Coronary artery (tissue), 2 donors: ENCODE measurements around the gene TRPC3.

ENCODE experiments used
- DNase-seq: peaks from one replicate; pipeline ENCODE4 v3.0.0-alpha.2; 2017; ENCODE audit warnings: low spot score
- H3K27ac ChIP-seq, 2 donors: fragments of 200-600 bp; sonication (generic); one replicate each; pipeline ENCODE4 v1.5.1; 2016 to 2019
- H3K4me3 ChIP-seq: fragments of 200-600 bp; sonication (generic); 2 replicates; pipeline ENCODE4 v1.5.1; 2016; ENCODE audit warnings: mild to moderate bottlenecking, moderate library complexity
- TF ChIP-seq, protein P1 (sequence below): fragments of 200-600 bp; sonication (generic); IDR thresholded peaks from one replicate; pipeline ENCODE4 v1.5.1; 2019; ENCODE audit warnings: antibody characterized with exemption

The TRPC3 gene

DNA sequence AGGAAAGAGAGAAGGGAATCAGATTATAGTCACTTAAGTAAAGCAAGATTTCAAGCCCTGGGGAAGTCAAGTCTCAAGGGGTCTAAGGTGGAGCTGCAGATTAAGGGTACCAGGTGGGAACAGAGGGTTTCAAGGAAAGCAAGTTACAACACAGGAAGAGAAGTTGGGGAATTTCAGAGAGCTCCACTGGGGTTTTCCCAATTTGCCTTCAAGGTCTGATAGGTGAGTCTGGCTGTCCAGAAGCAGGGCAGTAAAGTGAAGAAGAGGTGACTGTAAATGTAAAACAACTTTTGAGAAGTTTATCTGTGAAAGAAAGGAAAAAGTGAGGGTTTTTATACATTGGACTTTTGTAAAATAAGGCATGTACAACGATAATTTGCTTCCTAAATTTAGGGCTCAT, 37.1 kb upstream of the TRPC3 start:
- H3K27ac ChIP-seq = no peak overlapping the region
- DNase-seq = no peak
- TF ChIP-seq, protein P1, sequence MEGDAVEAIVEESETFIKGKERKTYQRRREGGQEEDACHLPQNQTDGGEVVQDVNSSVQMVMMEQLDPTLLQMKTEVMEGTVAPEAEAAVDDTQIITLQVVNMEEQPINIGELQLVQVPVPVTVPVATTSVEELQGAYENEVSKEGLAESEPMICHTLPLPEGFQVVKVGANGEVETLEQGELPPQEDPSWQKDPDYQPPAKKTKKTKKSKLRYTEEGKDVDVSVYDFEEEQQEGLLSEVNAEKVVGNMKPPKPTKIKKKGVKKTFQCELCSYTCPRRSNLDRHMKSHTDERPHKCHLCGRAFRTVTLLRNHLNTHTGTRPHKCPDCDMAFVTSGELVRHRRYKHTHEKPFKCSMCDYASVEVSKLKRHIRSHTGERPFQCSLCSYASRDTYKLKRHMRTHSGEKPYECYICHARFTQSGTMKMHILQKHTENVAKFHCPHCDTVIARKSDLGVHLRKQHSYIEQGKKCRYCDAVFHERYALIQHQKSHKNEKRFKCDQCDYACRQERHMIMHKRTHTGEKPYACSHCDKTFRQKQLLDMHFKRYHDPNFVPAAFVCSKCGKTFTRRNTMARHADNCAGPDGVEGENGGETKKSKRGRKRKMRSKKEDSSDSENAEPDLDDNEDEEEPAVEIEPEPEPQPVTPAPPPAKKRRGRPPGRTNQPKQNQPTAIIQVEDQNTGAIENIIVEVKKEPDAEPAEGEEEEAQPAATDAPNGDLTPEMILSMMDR = no peak
- H3K4me3 ChIP-seq = no peak overlapping the region

DNA sequence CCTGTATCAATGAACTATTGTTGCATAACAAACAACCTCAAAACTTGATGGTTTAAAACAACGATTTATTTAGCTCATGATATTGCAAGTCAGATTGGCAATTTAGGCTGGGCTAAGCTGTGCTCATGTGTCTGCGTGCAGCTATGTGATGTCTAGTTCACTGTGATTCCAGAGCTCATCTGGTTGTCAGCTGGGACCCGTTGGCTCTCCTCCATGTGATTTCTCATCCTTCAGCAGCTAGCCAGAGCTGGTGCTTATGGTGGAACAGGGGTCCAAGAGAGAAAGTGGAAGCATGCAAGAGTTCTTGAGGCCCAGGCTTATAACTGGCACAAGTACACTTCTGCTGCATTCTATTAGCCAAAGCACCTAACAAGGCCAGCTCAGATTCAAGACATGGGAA, 28.8 kb upstream of the TRPC3 start:
- Histone ChIP-seq H3K4me3 (no peak overlapping the region), H3K27ac (no peak overlapping the region)
- TF ChIP-seq, protein P1 = no peak
- no peak for DNase-seq

DNA sequence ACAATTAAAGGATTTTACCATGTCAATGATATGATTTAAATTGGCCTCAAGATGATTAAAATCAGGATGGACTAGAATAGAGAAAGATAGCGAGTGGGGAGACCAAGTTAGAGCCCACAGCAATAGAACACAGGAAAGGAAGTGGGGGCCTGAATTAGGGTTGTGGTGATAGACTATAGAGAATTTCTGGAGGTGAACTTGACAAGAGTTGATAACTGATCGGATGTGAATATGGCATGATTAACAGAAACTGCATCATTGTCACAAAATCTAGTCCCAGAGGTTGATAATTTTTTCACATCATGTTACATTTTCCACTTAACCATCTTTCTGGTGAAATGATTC, 26.3 kb upstream of the TRPC3 start:
- DNase-seq = no peak
- TF ChIP-seq, protein P1 = no peak
- Histone ChIP-seq H3K27ac (no peak overlapping the region), H3K4me3 (no peak overlapping the region)

DNA sequence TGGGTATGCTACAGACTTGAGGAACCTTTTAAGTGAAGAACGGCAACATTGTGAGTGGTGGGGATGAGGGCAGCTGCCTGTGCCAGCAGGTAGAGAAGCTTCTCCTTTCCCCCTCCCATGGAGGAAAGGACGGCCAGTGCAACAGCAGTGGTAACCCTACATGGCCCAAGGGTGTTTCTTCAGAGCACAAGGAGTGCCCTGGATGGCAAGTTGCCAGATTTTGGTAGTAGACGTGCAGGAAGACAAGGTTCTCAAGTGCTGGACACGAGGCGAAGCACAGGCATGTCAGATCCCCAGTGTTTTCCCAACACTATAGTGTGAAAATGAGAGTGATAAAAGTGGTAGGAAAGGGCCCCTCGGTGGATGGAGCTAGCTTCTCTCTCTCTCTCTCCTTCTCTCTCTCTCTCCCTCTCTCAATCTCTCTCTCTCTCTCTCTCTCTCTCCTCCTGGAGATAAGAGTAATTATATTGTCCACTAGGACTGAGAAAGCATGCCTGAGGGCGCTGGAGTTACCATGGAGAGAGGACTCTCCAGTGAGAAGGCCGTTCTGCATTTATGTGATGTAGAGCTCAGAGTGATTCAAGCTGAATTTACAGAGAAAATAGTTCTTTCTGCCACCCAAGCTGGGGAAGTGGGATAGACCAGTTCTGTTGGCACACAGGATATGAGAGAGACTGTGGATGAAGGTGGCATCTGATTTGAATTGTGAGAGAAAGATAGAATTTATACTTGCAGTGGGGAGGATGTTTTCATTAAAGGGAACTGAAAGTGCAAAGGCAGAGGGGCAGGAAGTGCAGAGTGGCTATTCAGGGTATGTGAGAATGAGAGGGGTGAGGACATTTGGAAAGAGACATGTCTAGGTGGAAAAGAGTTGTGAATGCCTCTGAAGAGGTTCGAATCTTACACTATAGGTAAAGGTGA, 25.7 kb upstream of the TRPC3 start:
- no peak overlapping the region for H3K27ac ChIP-seq
- no peak for DNase-seq
- TF ChIP-seq, protein P1 = no peak
- no peak overlapping the region for H3K4me3 ChIP-seq

DNA sequence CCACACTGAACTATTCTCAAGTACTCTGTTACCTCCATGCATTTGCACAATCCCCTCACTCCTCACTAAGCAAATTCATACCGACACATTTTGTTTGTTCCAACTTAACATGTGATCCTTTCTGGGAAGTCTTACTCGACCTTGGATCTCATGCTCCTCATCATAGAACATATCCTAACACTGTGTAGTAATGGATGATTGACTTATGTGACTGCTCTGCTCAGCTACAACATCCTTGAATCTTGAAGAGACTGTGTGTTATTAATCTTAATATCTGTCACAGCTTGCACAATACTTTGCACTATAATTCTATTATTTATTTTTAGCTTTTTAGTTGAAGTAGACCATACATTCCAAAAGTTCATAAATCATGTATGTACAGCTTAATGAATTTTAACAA, 23.9 kb upstream of the TRPC3 start:
- TF ChIP-seq, protein P1 = no peak
- H3K4me3 ChIP-seq = no peak overlapping the region
- H3K27ac ChIP-seq = no peak overlapping the region
- no peak for DNase-seq

DNA sequence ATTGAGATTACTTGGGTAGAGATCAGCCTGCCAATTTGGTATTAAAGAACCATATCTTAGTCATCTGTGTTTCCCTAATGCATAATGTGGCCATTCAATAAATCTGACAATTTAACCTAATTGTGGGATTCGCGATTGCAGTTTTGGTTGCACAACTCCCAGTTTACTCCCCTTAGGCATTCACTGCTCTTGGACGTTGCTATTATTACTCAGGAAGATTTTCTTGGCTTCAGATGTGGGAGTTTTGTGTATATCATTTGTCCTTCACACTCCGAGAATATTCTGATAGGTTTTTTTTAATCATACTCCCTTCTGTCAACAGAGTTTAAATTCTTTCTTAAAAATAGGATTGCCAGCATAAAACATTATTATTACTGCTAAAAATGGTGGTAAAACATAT, 22.0 kb upstream of the TRPC3 start:
- Histone ChIP-seq H3K27ac (no peak overlapping the region), H3K4me3 (no peak overlapping the region)
- TF ChIP-seq, protein P1 = no peak
- DNase-seq = no peak

DNA sequence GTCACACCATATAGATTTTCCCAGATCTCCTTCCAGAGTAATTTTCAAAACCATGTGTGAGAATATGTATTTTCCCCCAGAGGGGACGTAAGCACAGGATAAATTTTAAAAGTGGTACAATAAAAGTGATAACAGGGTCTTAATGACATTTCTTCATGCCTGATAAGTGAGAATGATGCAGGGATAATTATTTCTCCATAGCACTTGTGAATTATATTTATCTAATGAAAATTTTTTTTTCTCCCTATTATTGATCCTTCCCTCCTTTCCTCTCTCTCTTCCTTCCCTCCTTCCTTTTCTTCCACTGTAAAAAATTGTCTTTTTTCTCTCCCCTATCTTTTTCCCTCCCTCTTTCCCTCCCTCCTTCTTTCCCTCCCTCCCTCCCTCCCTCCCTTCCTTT, 17.0 kb upstream of the TRPC3 start:
- TF ChIP-seq, protein P1 = no peak
- H3K4me3 ChIP-seq = no peak overlapping the region
- no peak for DNase-seq
- H3K27ac ChIP-seq = no peak overlapping the region
